Measurements from ENCODE around the gene NUDT1.

DNA sequence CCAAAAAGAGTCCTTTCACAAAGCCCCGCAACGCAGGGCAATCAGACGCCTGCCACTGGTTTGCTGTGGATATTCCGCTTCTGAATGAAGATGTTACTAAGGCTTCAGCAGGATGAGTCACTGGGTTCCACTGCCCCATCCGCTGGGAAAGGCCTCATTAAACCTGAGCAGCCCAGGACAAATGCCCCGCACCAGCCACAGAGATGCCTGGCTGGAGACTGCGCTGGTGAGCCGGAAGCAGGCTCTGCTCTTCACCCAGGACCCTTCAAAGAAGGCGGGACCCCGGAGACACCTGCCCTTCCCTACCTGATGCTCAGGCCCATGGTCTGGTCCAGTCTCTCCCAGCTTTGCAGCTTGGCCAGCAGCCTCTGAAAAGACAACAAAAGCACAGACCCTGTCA is 29.1 kb upstream of the NUDT1 start:
- TF ChIP-seq, protein P1, sequence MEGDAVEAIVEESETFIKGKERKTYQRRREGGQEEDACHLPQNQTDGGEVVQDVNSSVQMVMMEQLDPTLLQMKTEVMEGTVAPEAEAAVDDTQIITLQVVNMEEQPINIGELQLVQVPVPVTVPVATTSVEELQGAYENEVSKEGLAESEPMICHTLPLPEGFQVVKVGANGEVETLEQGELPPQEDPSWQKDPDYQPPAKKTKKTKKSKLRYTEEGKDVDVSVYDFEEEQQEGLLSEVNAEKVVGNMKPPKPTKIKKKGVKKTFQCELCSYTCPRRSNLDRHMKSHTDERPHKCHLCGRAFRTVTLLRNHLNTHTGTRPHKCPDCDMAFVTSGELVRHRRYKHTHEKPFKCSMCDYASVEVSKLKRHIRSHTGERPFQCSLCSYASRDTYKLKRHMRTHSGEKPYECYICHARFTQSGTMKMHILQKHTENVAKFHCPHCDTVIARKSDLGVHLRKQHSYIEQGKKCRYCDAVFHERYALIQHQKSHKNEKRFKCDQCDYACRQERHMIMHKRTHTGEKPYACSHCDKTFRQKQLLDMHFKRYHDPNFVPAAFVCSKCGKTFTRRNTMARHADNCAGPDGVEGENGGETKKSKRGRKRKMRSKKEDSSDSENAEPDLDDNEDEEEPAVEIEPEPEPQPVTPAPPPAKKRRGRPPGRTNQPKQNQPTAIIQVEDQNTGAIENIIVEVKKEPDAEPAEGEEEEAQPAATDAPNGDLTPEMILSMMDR (IDR thresholded peaks at IDR 0.05; ENCODE audit: poor library complexity): no peak
- no peak for TF ChIP-seq EZH2phosphoT487 (IDR thresholded peaks at IDR 0.05; ENCODE audit: low read depth, severe bottlenecking, unreplicated experiment)

Data from hepatocyte (in vitro differentiated cells).